Measurements from ENCODE around the gene TOPBP1. TPM values are rescaled to one million over a fixed set of nuclear protein-coding genes. Genes with fewer than 3 reads are reported as not detected.

Gene TOPBP1
- total and polyA plus RNA-seq, 2 experiments from 2014 or later, result 8.0 to 29.0 TPM

- Histone ChIP-seq H3K4me2 (no peak overlapping the region), H3K4me1 (ENCODE audit: insufficient read depth) (no peaks in the 10 kb centered on the region), H4K20me1 (ENCODE audit: insufficient read depth, poor library complexity, severe bottlenecking) (no peaks in the 10 kb centered on the region), H3K9me3 (ENCODE audit: low read depth) (no peaks in the 10 kb centered on the region), H3K9me2 (replicated peaks; ENCODE audit: insufficient read depth) (no peaks in the 10 kb centered on the region), H3K27me3 (no peaks in the 10 kb centered on the region), H2AFZ (no peak overlapping the region), H3K36me3 (replicated peaks; ENCODE audit: insufficient read depth, low read depth) (no peaks in the 10 kb centered on the region), H3K4me3 (no peak overlapping the region), H3K79me2 (peaks cover 5% of the 10 kb centered on the region), H3K27ac (peak overlapping the region; percentile 74)
- no peak for TF ChIP-seq EZH2 (IDR thresholded peaks at IDR 0.05; ENCODE audit: borderline replicate concordance)
- TF ChIP-seq CTCF (IDR thresholded peaks at IDR 0.05; ENCODE audit: poor library complexity), result no peak
- TF ChIP-seq EZH2phosphoT487 (IDR thresholded peaks at IDR 0.05; ENCODE audit: low read depth, severe bottlenecking, unreplicated experiment), result no peak
- DNase-seq (ENCODE audit: low spot score), result peak; percentile 22
- 79% methylated on average over 4 of the region's 4 CpGs for WGBS (ENCODE audit: low lambda C conversion rate, missing lambda C conversion rate)
Observed at GRCh38 chr3:133633439-133633838, 28.3 kb downstream of the TOPBP1 start.

GRCh38 chr3:133629146-133629545 lies 32.6 kb downstream of the TOPBP1 start:
- H3K9me3 ChIP-seq (ENCODE audit: low read depth), result no peaks in the 10 kb centered on the region
- H3K9me2 ChIP-seq (replicated peaks; ENCODE audit: insufficient read depth), result no peaks in the 10 kb centered on the region
- H3K36me3 ChIP-seq (replicated peaks; ENCODE audit: insufficient read depth, low read depth), result no peaks in the 10 kb centered on the region
- TF ChIP-seq EZH2phosphoT487 (IDR thresholded peaks at IDR 0.05; ENCODE audit: low read depth, severe bottlenecking, unreplicated experiment) (no peak), CTCF (IDR thresholded peaks at IDR 0.05; ENCODE audit: poor library complexity) (no peak), EZH2 (IDR thresholded peaks at IDR 0.05; ENCODE audit: borderline replicate concordance) (no peak)
- no peaks in the 10 kb centered on the region for H3K27me3 ChIP-seq
- H2AFZ ChIP-seq, result no peak overlapping the region
- H3K4me1 ChIP-seq (ENCODE audit: insufficient read depth), result no peaks in the 10 kb centered on the region
- no peak overlapping the region for H3K27ac ChIP-seq
- peaks cover 2% of the 10 kb centered on the region for H3K79me2 ChIP-seq
- no peaks in the 10 kb centered on the region for H4K20me1 ChIP-seq (ENCODE audit: insufficient read depth, poor library complexity, severe bottlenecking)
- no peak overlapping the region for H3K4me2 ChIP-seq
- no peak for DNase-seq (ENCODE audit: low spot score)
- WGBS (ENCODE audit: low lambda C conversion rate, missing lambda C conversion rate), result 79% methylated on average over 2 of the region's 2 CpGs
- H3K4me3 ChIP-seq, result no peak overlapping the region

- peaks cover 2% of the 10 kb centered on the region for H3K79me2 ChIP-seq
- H4K20me1 ChIP-seq (ENCODE audit: insufficient read depth, poor library complexity, severe bottlenecking), result no peaks in the 10 kb centered on the region
- no peaks in the 10 kb centered on the region for H3K4me1 ChIP-seq (ENCODE audit: insufficient read depth)
- no peak for DNase-seq (ENCODE audit: low spot score)
- H3K9me3 ChIP-seq (ENCODE audit: low read depth), result no peaks in the 10 kb centered on the region
- no peaks in the 10 kb centered on the region for H3K36me3 ChIP-seq (replicated peaks; ENCODE audit: insufficient read depth, low read depth)
- H3K4me2 ChIP-seq, result no peak overlapping the region
- no peaks in the 10 kb centered on the region for H3K27me3 ChIP-seq
- H3K27ac ChIP-seq, result no peak overlapping the region
- H3K4me3 ChIP-seq, result no peak overlapping the region
- no peaks in the 10 kb centered on the region for H3K9me2 ChIP-seq (replicated peaks; ENCODE audit: insufficient read depth)
- no peak overlapping the region for H2AFZ ChIP-seq
- TF ChIP-seq EZH2phosphoT487 (IDR thresholded peaks at IDR 0.05; ENCODE audit: low read depth, severe bottlenecking, unreplicated experiment) (no peak), CTCF (IDR thresholded peaks at IDR 0.05; ENCODE audit: poor library complexity) (no peak), EZH2 (IDR thresholded peaks at IDR 0.05; ENCODE audit: borderline replicate concordance) (no peak)
Observed at GRCh38 chr3:133627789-133628188, 34.0 kb downstream of the TOPBP1 start.
